Activated CD8-positive, alpha-beta memory T cell treated with anti-CD3 and anti-CD28 coated beads, Interleukin-2, amount 50 U/mL, for 1 hour (primary cell): ENCODE data around the gene MXRA7.
"Not testable (repeated sequence)": the region's sequence is repeated elsewhere in the genome, so short reads cannot be mapped to it uniquely, and the experiment has no call there.

Experiments
- DNase-seq: peaks from one replicate; pipeline ENCODE4 v3.0.0-alpha.2; 2020; ENCODE audit errors: extremely low read depth

MXRA7 gene

GRCh38 chr17:76716146-76716838 lies 5.5 kb upstream of the MXRA7 start:
- DNase-seq = peak; percentile 81

GRCh38 chr17:76715496-76715830 lies 4.7 kb upstream of the MXRA7 start:
- DNase-seq = no peak

GRCh38 chr17:76714822-76715495 lies 4.2 kb upstream of the MXRA7 start:
- DNase-seq = peak; percentile 45

GRCh38 chr17:76714336-76714735 lies 3.6 kb upstream of the MXRA7 start:
- no peak for DNase-seq

GRCh38 chr17:76713765-76714164 lies 3.0 kb upstream of the MXRA7 start:
- DNase-seq = no peak

GRCh38 chr17:76712321-76712720 lies 1.6 kb upstream of the MXRA7 start:
- not testable (repeated sequence) for DNase-seq

- DNase-seq = not testable (repeated sequence)
Observed at GRCh38 chr17:76709951-76710862, 558 bp downstream of the MXRA7 start.

- DNase-seq = no peak
Observed at GRCh38 chr17:76709077-76709950, 1.5 kb downstream of the MXRA7 start.

GRCh38 chr17:76707985-76708807 lies 2.6 kb downstream of the MXRA7 start:
- DNase-seq = no peak

- DNase-seq = no peak
Observed at GRCh38 chr17:76706817-76707216, 3.9 kb downstream of the MXRA7 start.

GRCh38 chr17:76704805-76705204 lies 6.0 kb downstream of the MXRA7 start:
- no peak for DNase-seq

- DNase-seq = no peak
Observed at GRCh38 chr17:76702941-76703637, 7.7 kb downstream of the MXRA7 start.

GRCh38 chr17:76702076-76702475 lies 8.7 kb downstream of the MXRA7 start:
- no peak for DNase-seq

GRCh38 chr17:76701471-76701967 lies 9.2 kb downstream of the MXRA7 start:
- no peak for DNase-seq

GRCh38 chr17:76700617-76701470 lies 9.9 kb downstream of the MXRA7 start:
- DNase-seq = no peak

- no peak for DNase-seq
Observed at GRCh38 chr17:76700270-76700616, 10.5 kb downstream of the MXRA7 start.

GRCh38 chr17:76698466-76698977 lies 12.2 kb downstream of the MXRA7 start:
- DNase-seq = not testable (repeated sequence)

GRCh38 chr17:76697702-76698465 lies 12.9 kb downstream of the MXRA7 start:
- no peak for DNase-seq
